Activated CD4-positive, CD25-positive, alpha-beta regulatory T cell (primary cell): ENCODE measurements around the gene PSME1.

Experiments used
- DNase-seq, 4 experiments: peaks; one replicate each; lab custom pipeline; 2025; lab: John Stamatoyannopoulos, UW

Gene PSME1

DNA sequence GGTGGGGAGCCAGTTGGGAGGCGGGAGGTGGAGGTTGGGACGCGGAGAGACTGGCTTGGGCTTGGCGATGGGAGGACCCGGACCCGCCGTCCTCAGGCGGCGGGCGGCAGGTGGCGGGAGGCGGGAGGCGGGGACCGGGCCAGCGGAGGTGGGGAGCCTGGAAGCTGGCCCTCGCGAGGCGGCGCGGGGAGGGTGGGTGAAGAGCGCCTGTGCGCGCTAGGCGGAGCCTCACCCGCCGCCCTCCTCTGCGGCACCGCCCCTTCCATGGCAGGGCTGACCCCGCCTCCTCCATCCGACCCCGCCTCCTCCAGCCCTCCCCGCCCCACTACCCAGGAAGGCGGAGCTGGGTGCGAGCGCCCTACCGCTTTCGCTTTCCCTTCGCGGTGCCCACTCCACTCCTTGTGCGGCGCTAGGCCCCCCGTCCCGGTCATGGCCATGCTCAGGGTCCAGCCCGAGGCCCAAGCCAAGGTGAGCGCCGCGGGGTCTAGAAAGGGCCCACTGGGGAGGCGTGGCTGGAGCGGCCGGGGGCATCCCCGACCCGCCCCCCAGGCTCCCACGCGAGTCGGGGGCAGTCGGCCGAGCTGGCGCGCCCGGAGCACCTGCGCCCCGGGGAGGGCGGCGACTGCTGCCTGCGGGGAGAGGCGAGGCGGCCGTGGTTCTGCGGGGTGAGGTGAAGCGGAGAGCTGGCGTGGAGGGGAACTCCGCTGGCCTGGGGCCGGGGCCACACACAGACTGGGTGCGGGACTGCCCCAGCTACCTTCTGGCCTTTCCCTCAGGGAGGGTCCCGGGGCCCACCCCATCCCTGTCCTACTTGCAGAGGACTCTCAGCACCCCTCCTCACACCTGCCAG, at the start of gene PSME1:
Gene PSME1, plus strand, starts transcription at position 361 of the 850 bp plus-strand sequence. Its CDS starts 69 bp downstream, at position 430.
- peak; percentile 89 to 92 (median 91) for DNase-seq

DNA sequence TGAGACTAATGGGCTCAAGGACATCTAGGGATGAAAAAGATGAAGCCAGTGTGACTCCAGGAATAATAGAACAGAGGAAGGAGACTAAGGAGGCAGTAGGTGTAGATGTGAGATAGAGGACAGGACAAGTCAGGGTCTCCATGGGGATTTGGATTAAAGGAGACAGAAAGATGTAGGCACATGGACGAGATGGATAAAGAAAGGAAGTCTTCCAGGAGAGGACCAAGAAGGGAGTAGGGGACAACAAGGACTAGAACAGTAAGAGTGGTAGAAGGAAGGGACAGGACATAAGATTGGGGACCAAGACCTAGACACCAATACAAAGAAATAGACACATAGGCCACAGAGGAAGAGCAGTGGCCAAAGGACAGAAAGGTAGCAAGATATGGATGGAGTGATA, 49.0 kb upstream of the PSME1 start:
- no peak for DNase-seq

DNA sequence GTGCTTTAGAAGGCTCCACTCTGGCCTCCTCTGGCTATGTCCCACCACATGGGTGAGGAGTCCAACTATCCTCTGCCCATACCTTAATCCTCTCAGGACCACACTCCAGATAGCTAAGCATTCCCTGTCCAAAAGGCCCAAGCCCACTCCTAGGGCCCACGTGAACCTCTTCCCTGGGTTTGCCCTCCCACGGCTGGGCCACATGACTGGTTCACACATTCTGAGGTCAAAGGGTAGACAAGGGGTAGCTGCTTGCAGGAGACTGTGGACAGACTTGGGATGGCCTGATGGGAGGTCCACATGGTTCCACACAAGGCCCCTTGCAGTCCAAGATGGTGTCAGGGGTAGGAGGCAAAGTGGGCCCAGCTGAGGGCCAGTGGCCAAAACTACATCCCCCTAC, 47.9 kb upstream of the PSME1 start:
- no peak for DNase-seq

DNA sequence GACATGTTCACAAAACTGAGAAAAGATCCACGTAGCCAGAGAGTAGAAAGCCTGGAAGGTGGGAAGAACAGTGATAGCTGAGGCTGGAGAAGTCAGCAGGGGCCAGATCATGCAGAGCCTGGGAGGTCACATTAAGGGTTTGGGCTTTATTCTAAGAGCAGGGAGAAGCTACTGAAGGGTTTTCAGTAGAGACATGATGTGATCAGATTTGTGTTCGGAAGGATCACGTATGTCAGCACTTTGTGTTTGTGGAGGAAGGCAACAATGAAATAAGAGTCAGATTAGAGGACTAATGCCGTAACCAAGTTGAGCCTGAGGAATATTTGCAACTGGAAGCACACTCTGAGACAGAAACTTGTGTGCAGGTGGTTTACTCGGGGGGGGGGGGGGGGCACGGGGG, 46.1 kb upstream of the PSME1 start:
- no peak for DNase-seq

DNA sequence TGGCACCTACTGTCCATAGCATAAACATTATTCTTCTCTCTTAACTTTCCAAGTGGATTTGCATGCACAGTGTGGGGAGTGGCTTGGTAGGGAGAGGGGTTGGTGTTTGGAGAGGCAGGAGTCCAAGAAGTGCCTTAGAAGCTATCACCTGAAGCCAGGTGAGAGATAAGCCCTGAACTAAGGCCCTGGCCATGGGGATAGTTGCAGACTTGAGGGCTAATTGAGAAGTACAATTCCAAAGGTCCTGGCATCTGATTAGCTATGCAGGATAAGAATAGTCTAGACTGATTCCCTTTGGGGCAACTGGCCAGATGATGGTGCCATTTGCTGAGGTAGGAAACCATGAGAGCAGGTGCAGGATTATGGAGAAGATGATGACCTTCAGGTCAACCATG, 43.9 kb upstream of the PSME1 start:
- DNase-seq, result no peak

DNA sequence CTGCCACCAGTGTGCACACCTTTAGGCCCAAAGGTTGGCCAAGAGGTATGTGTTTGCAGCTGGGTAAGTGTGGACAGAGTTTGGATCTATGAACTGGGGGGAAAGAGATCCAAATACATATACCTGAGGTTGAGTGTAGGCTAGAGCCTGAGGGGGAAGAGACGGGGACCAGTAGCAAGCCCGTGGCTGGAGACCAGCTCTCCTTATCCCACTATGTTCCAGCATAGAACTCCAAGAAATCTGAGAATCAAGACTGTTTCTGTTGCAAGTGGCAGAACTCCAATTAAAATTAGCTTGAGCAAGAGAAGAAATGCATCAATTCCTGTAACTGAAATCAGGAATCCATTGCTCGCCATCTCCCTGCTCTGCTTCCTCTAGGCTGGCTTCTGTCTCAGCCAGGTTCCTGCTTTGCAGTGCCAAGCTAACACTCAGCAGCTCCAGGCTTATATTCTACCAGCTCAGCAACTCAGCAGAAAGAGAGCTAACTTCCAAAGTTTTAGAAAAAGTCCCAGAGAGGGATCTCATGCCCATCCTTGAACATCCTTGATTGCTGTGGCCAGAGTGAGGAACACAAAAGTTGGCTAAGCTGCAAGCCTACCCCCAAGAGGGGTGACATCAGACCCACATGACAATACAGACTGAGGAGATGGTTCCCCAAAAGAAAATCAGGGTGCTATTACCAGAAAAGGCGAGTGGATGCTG, 43.3 kb upstream of the PSME1 start:
- no peak for DNase-seq

DNA sequence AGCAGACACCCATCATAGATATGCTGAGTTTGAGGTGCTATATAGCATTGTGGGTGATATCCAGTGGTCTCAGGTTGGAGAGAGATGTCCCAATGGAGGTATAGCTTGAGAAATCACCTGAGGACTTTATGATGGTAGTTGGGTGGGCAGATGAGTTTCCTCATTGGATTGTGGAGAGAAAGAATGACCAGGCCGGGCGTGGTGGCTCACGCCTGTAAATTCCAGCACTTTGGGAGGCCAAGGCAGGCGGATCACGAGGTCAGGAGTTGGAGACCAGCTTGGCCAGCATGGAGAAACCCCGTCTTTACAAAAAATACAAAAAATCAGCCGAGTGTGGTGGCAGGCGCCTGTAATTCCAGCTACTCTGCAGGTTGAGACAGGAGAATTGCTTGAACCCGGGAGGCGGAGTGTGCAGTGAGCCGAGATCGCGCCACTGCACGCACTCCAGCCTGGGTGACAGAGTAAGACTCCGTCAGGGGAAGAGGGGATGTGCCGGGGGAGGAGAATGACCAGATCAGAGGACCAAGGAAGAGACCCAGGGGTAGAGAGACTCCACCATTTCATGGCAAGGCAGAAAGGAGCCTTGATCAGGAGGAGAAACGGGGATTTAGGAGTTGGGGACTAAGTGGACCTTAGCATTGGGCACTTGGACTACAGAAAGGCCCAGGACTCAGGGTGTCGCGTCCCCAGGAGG, 42.6 kb upstream of the PSME1 start:
- DNase-seq, result no peak

DNA sequence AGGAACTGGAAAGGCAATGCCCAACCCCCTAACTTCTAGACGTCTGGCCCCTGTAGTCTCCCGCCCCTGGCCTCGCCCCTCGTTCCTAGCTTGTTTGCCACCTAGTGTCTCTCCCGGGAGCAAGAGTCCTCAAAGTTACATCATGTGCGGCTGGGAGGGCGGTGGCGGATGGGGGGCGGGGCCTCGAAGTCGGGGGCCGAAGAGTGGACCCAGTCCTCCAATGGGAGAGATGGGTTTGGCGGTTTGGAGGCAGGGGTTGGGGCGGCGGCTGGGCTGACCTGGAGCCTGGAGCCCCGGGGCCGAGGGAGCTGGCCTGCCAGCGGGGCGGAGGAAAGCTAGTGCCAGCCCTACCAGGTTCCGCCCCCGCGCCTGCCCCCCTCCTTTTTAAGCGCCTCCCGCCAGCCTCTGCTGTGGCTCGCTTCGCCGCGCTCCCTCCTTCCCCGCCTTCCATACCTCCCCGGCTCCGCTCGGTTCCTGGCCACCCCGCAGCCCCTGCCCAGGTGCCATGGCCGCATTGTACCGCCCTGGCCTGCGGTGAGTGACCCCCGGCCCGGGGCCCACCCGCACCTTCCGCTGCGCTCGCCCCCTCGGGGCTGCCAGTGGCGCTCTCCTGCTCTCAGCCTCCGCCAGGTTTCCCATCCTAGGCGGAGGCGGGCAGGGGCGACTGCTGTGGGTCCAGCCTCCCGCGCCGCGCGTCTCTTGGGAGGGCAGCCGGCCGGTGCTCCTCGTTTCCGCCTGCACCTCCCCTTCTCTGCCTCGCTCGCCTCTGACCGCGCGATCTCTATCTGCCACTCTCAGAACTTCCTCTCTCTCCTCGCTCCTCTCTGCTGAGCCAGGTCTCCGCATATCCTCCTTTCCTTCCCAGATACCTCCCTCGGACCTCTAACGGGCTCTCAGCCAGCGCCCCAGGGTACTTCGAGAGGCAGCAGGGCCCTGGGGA, 41.8 kb upstream of the PSME1 start, which contains the start of gene PCK2:
Gene PCK2, plus strand, starts transcription at position 411 of the 940 bp plus-strand sequence. Its CDS starts 95 bp downstream, at position 506.
- DNase-seq, result peak; percentile 48 to 77 (median 62)

DNA sequence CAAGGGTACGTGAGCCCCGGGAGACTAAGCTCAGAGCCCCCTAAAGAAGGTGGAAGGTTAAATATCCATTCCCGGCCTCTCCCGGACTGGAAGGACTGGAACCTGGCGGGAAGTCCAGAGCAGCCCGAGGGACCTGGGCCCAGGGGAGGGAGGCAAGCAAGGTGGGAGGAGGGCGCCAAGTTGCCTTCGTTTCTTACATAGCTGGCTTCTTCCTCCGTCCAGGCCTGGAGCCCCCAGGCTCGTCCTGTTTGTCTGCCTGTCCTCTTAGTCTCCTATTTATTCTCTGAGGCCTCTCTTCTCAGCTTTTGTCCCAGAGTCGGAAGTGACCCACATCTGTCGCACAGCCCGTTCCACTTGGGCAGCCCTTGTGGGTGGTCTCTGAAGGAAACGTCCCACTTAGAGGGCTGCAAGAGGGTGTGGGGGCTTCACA, 41.1 kb upstream of the PSME1 start:
- no peak for DNase-seq

DNA sequence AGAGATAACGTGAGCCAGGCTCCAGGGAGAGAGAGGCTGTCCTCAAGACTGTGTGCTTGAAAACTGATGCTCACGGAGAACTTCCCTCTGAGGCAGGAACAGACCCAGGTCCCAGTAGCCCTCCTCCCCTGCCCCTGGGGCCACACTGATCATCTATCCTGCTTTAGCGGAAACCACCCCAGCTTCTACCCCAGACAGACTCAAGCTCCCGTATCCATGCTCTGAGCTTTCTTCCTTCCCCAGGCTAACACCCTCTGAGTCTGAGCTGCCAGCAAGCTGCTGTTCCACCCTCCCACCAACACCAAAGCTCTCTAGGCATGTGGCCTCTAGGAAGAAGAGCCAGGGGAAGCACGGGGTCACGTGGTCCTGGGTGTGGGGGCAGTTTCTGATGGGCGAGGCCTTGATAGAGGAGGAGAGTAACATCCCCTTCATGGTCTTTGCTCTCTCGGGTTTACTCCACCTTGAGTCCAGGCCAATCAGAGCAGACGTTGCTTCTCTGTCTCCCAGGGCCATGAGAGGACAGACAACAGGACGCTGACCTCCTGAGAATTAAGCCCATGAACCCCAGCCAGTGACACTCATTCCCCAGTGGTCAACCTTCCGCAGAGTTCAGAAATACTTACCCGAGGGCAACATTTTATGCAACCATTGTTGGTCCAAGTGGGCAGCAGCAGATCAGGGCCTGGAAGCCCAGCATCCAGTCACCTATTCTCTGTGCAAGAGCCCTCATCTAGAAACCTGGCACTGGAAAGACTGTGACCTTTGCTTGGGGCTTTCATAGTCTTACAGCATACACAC, 40.5 kb upstream of the PSME1 start:
- DNase-seq, result peak in 2 of 4 experiments; percentile 25 to 32

DNA sequence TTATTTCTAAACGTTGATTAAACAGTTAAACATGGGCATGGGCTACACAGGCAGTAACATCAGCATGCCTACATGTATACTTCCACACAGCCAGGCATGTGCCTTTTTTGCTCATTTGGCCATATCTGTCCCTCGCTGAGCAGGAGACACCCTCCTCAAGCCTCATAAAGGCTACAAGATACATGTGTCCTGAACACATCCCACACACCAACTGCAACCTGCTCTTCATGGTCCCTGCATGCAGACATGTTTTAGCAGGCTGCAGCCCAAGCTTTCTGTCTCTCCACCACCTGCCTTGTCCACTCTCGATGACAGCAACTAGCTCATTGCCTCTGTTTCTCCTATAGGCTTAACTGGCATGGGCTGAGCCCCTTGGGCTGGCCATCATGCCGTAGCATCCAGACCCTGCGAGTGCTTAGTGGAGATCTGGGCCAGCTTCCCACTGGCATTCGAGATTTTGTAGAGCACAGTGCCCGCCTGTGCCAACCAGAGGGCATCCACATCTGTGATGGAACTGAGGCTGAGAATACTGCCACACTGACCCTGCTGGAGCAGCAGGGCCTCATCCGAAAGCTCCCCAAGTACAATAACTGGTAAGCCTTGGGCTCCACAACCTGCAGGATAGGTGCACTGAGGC, 39.3 kb upstream of the PSME1 start:
- DNase-seq, result no peak

DNA sequence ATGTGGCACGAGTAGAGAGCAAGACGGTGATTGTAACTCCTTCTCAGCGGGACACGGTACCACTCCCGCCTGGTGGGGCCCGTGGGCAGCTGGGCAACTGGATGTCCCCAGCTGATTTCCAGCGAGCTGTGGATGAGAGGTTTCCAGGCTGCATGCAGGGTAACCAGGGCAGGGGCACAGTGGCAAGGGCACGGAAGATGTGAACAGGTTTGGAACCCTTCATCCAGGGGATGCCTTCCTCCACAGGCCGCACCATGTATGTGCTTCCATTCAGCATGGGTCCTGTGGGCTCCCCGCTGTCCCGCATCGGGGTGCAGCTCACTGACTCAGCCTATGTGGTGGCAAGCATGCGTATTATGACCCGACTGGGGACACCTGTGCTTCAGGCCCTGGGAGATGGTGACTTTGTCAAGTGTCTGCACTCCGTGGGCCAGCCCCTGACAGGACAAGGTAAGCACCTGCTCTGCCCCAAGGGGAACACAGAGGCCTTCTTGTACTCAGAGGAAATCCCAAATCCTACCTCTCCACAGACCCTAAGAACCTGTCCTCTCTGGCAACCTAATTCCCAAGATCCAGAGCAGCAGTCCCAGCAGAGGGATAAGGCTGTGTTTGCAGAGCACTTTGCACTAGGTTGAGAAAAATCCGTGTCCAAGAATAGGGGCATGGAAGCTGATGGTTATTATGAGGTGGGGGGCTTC, 37.6 kb upstream of the PSME1 start:
- DNase-seq, result no peak

DNA sequence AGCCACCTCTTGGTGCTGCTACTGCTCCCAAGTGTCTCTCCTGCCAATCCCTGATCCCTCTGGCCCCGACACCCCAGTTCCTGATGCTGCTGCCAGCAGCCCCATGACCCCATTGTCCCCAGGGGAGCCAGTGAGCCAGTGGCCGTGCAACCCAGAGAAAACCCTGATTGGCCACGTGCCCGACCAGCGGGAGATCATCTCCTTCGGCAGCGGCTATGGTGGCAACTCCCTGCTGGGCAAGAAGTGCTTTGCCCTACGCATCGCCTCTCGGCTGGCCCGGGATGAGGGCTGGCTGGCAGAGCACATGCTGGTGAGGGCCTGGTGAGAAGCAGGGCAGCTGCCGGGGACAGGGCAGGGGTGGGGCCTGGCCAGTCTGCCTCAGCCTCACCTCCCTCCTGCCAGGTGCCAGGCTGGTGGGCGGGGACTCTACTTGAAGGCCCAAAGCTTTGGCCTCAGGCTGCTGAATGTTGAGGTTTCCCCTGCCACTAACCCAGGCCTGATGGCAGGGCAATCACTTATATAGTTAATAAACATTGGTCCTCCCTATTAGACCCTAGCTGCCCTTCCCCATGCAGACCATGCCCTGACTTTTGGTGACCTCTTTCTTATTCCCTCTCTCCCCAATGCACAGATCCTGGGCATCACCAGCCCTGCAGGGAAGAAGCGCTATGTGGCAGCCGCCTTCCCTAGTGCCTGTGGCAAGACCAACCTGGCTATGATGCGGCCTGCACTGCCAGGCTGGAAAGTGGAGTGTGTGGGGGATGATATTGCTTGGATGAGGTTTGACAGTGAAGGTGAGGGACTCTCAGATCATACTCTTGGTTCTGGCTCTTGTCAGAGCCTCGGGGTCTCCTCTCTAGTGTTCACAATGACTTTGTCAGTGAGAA, 36.8 kb upstream of the PSME1 start:
- DNase-seq, result no peak

DNA sequence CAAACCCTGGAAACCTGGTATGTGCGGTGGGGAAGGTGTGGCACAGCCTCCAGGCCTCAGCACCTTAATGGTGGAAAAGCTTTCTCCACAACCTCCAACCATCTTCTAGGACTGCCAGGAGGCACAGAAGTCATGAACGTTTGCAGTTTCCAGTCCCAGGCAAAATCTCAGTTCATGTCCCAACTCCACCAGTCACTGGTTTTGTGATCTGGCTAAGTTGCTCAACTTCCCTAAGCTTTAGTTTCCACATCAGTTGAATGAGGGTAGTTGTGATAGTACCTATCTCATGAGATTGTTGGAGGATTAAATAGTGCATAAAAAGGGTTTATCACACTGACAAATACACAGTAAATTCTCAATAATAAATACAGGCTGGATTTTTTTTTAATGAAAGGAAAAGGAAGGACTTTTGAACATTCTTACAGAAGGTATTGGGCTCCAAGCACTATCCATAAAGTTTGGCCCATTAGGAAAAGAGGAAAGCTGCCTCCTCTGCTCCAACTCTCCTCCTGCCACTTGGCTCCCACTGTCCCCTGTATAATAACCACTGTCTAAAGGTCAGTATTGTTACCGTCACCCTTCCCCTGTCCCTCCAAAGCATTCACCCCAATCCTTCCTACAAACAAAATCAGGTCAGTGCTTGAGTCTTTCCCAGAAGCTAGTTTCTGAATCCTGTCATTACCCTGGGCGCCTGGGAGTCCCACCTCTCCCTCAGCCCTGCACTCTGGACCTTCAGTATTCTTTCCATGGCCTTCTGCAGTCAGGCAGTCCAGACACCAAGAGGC, 35.6 kb upstream of the PSME1 start:
- no peak for DNase-seq

DNA sequence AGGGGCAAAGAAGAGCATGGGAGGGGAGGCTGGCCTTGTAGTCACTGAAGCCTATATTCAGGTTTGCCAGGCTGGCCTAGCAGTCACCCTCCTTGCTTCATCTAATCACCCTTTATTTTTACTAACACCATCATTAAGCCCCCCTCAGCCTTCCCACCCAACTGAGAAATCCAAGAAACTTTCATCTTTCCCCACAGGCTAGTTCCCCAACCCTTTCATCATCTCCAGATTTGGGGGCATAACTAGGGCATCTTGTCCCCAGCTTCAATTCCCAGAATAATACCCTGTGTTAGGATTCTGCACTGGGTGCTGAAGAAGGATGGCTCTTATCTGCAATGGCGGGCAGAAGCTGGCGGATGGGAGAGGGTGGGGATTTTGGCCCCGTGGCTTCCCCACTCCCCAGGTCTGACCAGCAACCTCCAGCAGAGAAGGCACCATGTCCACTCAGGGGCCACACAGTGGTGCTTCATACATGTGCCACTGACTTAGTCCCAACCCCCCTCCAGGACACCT, 35.0 kb upstream of the PSME1 start:
- no peak for DNase-seq

DNA sequence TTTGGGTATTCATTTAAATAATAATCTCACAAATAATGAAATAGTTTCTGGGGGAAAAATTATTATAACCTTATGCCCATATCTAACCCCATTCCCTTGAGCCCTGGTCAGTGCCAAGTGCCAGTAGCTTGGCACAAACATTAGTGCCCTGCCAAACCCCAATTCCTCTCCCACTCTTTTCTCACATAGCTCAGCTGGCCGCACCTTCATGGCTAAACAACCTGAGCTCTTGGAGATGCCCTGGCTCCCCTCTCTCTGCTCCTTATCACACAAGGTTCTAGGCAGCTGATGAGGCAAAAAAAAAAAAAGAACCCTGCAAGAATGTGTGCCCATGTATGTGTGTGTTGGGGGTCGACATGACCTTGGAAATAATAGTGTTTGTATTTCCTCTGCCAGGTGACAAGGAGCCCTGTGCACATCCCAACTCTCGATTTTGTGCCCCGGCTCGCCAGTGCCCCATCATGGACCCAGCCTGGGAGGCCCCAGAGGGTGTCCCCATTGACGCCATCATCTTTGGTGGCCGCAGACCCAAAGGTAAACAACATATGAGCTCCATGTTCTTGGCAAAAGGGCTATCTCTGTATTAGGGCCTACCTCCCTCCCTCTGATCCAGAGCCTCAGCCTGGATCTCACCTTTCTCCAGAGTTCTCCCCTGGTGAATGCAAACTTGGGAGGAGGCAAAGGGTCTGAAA, 33.5 kb upstream of the PSME1 start:
- DNase-seq, result no peak

DNA sequence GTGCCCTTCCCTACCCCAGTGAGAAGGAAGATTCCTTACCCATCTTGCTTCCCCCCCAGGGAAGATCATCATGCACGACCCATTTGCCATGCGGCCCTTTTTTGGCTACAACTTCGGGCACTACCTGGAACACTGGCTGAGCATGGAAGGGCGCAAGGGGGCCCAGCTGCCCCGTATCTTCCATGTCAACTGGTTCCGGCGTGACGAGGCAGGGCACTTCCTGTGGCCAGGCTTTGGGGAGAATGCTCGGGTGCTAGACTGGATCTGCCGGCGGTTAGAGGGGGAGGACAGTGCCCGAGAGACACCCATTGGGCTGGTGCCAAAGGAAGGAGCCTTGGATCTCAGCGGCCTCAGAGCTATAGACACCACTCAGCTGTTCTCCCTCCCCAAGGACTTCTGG, 32.5 kb upstream of the PSME1 start:
- no peak for DNase-seq
